Liver (tissue), 9 donors: Measurements from ENCODE around the gene PACS1. TPM values are rescaled to one million over a fixed set of nuclear protein-coding genes. Genes with fewer than 3 reads are reported as not detected.

ENCODE experiments used
- DNase-seq: peaks from one replicate; pipeline ENCODE4 v3.0.0-alpha.2; 2017; ENCODE audit warnings: low spot score
- H3K27ac ChIP-seq, 2 donors: one replicate each; pipeline ENCODE4 v1.7.0; 2013; ENCODE audit warnings: inconsistent platforms in 2 of 2, low read length in 2 of 2, control low read depth in 1 of 2, low read depth in 1 of 2, mild to moderate bottlenecking in 1 of 2
- H3K27me3 ChIP-seq, 4 donors: one replicate each; pipeline versions ENCODE4 v1.6.1 to v1.7.0; 2013; ENCODE audit warnings: low read length in 3 of 4, inconsistent platforms in 1 of 4, mild to moderate bottlenecking in 1 of 4, moderate library complexity in 1 of 4; ENCODE audit not compliant: control insufficient read depth in 4 of 4, insufficient read depth in 4 of 4
- H3K36me3 ChIP-seq, 4 donors: one replicate each; pipeline versions ENCODE4 v1.6.1 to v1.7.0; 2013; ENCODE audit warnings: low read length in 3 of 4, mild to moderate bottlenecking in 3 of 4, low read depth in 1 of 4, moderate library complexity in 1 of 4; ENCODE audit not compliant: control insufficient read depth in 4 of 4, insufficient read depth in 3 of 4
- H3K4me1 ChIP-seq, 4 donors: one replicate each; pipeline versions ENCODE4 v1.6.1 to v1.7.0; 2013; ENCODE audit warnings: low read length in 3 of 4, mild to moderate bottlenecking in 3 of 4, moderate library complexity in 1 of 4; ENCODE audit not compliant: control insufficient read depth in 4 of 4, insufficient read depth in 4 of 4
- H3K4me3 ChIP-seq, 3 donors: one replicate each; pipeline versions ENCODE4 v1.6.1 to v1.7.0; 2013; ENCODE audit warnings: low read length in 3 of 3, control low read depth in 1 of 3, low read depth in 1 of 3, mild to moderate bottlenecking in 1 of 3
- H3K9ac ChIP-seq, 2 donors: one replicate each; pipeline ENCODE4 v1.7.0; 2013; ENCODE audit warnings: low read length in 2 of 2, mild to moderate bottlenecking in 2 of 2, moderate library complexity in 2 of 2, control low read depth in 1 of 2, low read depth in 1 of 2
- H3K9me3 ChIP-seq, 4 donors: one replicate each; pipeline versions ENCODE4 v1.6.1 to v1.7.0; 2013; ENCODE audit warnings: low read length in 3 of 4; ENCODE audit not compliant: control insufficient read depth in 4 of 4
- EGR1 ChIP-seq, 2 donors: IDR thresholded peaks; 2 replicates each; pipeline ENCODE4 v1.6.1; 2016 to 2018; ENCODE audit warnings: antibody characterized with exemption in 2 of 2, low read depth in 2 of 2
- FOXA1 ChIP-seq: IDR thresholded peaks from 2 replicates; pipeline ENCODE4 v1.6.1; 2016; ENCODE audit warnings: antibody characterized with exemption
- FOXA2 ChIP-seq: IDR thresholded peaks from 2 replicates; pipeline ENCODE4 v1.6.1; 2016; ENCODE audit warnings: antibody characterized with exemption
- GABPA ChIP-seq, 2 donors: IDR thresholded peaks in 1 of 2; conservative IDR thresholded peaks in 1 of 2; 2 replicates each; pipeline ENCODE4 v1.6.1; 2016; ENCODE audit warnings: antibody characterized with exemption in 2 of 2, mild to moderate bottlenecking in 1 of 2, moderate library complexity in 1 of 2
- HNF4A ChIP-seq, 2 donors: conservative IDR thresholded peaks; 2 replicates each; pipeline ENCODE4 v1.6.1; 2016; ENCODE audit warnings: antibody characterized with exemption in 2 of 2, mild to moderate bottlenecking in 2 of 2
- HNF4G ChIP-seq: IDR thresholded peaks from 2 replicates; pipeline ENCODE4 v1.6.1; 2016; ENCODE audit warnings: antibody characterized with exemption
- JUND ChIP-seq, 2 donors: IDR thresholded peaks; 2 replicates each; pipeline ENCODE4 v1.6.1; 2016; ENCODE audit warnings: antibody characterized with exemption in 2 of 2
- NR2F2 ChIP-seq: IDR thresholded peaks from 2 replicates; pipeline ENCODE4 v1.6.1; 2016; ENCODE audit warnings: antibody characterized with exemption
- RAD21 ChIP-seq, 2 donors: IDR thresholded peaks; 2 replicates each; pipeline ENCODE4 v1.6.1; 2016; ENCODE audit warnings: antibody characterized with exemption in 2 of 2, mild to moderate bottlenecking in 2 of 2
- RXRA ChIP-seq, 2 donors: IDR thresholded peaks; 2 replicates each; pipeline ENCODE4 v1.6.1; 2017 to 2018; ENCODE audit warnings: antibody characterized with exemption in 2 of 2, mild to moderate bottlenecking in 1 of 2
- SP1 ChIP-seq: IDR thresholded peaks from 2 replicates; pipeline ENCODE4 v1.6.1; 2018; ENCODE audit warnings: antibody characterized with exemption, mild to moderate bottlenecking
- TAF1 ChIP-seq: conservative IDR thresholded peaks from 2 replicates; pipeline ENCODE4 v1.6.1; 2016; ENCODE audit warnings: antibody characterized with exemption, mild to moderate bottlenecking
- YY1 ChIP-seq: IDR thresholded peaks from 2 replicates; pipeline ENCODE4 v1.6.1; 2016; ENCODE audit warnings: antibody characterized with exemption, mild to moderate bottlenecking
- WGBS: extraction: QIAGEN DNeasy Blood & Tissue Kit; methylation state at CpG from one replicate; pipeline ENCODE4 v1.1.7; 2013; 5-methylcytosine and 5-hydroxymethylcytosine counted together
- polyA plus RNA-seq, 2 donors: library from polyadenylated mRNA; stranded (reverse) in 1 of 2; unstranded in 1 of 2; fragments of 200-250 nt in 1 of 2; fragments of >200 nt in 1 of 2; fragmentation: Nextera tagmentation in 1 of 2; extraction: Ambion mirVana in 1 of 2; gene quantifications; one replicate each; pipeline versions ENCODE4 v1.2.1 to v1.2.3, GENCODE V29; 2013 to 2015
- total RNA-seq, 2 donors: library from RNA; depleted of rRNA; stranded (reverse); fragments of >200 nt; gene quantifications; one replicate each; pipeline ENCODE4 v1.2.3, GENCODE V29; 2014
- TF ChIP-seq, protein P1 (sequence below): fragments of 150-350 bp; IDR thresholded peaks from 2 replicates; pipeline ENCODE4 v1.5.1; 2017; ENCODE audit warnings: improper control_type of control experiment, low read depth, low read length; ENCODE audit not compliant: missing input control
- TF ChIP-seq, protein P2 (sequence below): IDR thresholded peaks from 2 replicates; pipeline ENCODE4 v1.6.1; 2016; ENCODE audit warnings: antibody characterized with exemption
- TF ChIP-seq, protein P3 (sequence below): IDR thresholded peaks from 2 replicates; pipeline ENCODE4 v1.6.1; 2016; ENCODE audit warnings: antibody characterized with exemption
- TF ChIP-seq, protein P4 (sequence below): IDR thresholded peaks from 2 replicates; pipeline ENCODE4 v1.6.1; 2016; ENCODE audit warnings: antibody characterized with exemption, mild to moderate bottlenecking
- TF ChIP-seq, protein P5 (sequence below): IDR thresholded peaks from 2 replicates; pipeline ENCODE4 v1.6.1; 2016; ENCODE audit warnings: antibody characterized with exemption
- donor health status: healthy.
- donor health status: healthy.
- donor health status: healthy.
- donor health status: healthy.
- donor health status: healthy.

The PACS1 gene
- total and polyA plus RNA-seq, 4 donors, result 2.7 to 9.1 (median 7.3) TPM

DNA sequence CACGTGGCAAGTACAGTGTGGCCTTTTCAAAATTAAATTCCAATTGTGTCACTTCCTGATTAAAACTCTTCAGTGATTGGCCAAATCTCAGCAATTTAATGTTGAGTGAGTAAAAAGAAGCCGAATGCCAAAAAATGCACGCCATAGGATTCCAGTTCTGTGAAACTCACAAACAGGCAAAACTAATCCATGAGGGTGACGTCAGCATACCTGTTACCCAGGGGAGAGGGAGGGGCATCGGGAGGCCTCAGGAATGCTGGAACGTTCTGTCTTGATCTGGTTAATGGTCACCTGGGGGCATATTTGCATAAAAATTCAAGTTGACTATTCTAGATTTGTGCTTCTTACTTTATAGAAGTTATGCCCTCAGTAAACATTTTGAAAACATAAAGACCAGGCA, 158.4 kb downstream of the PACS1 start:
- Histone ChIP-seq H3K27ac (no peak overlapping the region), H3K9me3 (no peaks in the 10 kb centered on the region)
- DNase-seq, result no peak

More for the DNA sequence above, 158.4 kb downstream of the PACS1 start:
- H3K9ac ChIP-seq, result no peak overlapping the region
- WGBS, result 87% methylated on average over 6 of the region's 6 CpGs
- no peak overlapping the region for H3K4me3 ChIP-seq
- H3K4me1 ChIP-seq, result no peaks in the 10 kb centered on the region
- no peaks in the 10 kb centered on the region for H3K27me3 ChIP-seq
- TF ChIP-seq EGR1 (IDR thresholded peaks at IDR 0.05; ENCODE audit: low read depth in 2 of 2) (no peak), RAD21 (IDR thresholded peaks at IDR 0.05) (no peak), SP1 (no peak), HNF4G (no peak), GABPA (IDR thresholded peaks at IDR 0.05 in 1 of 2, conservative IDR thresholded peaks at IDR 0.05 in 1 of 2) (no peak), RXRA (IDR thresholded peaks at IDR 0.05) (no peak), FOXA1 (no peak), HNF4A (conservative IDR thresholded peaks at IDR 0.05) (no peak), NR2F2 (no peak), JUND (IDR thresholded peaks at IDR 0.05) (no peak), YY1 (no peak), FOXA2 (no peak), TAF1 (no peak)
- TF ChIP-seq, protein P1, sequence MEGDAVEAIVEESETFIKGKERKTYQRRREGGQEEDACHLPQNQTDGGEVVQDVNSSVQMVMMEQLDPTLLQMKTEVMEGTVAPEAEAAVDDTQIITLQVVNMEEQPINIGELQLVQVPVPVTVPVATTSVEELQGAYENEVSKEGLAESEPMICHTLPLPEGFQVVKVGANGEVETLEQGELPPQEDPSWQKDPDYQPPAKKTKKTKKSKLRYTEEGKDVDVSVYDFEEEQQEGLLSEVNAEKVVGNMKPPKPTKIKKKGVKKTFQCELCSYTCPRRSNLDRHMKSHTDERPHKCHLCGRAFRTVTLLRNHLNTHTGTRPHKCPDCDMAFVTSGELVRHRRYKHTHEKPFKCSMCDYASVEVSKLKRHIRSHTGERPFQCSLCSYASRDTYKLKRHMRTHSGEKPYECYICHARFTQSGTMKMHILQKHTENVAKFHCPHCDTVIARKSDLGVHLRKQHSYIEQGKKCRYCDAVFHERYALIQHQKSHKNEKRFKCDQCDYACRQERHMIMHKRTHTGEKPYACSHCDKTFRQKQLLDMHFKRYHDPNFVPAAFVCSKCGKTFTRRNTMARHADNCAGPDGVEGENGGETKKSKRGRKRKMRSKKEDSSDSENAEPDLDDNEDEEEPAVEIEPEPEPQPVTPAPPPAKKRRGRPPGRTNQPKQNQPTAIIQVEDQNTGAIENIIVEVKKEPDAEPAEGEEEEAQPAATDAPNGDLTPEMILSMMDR, result no peak
- TF ChIP-seq, protein P2, sequence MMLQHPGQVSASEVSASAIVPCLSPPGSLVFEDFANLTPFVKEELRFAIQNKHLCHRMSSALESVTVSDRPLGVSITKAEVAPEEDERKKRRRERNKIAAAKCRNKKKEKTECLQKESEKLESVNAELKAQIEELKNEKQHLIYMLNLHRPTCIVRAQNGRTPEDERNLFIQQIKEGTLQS, result no peak
- TF ChIP-seq, protein P3, sequence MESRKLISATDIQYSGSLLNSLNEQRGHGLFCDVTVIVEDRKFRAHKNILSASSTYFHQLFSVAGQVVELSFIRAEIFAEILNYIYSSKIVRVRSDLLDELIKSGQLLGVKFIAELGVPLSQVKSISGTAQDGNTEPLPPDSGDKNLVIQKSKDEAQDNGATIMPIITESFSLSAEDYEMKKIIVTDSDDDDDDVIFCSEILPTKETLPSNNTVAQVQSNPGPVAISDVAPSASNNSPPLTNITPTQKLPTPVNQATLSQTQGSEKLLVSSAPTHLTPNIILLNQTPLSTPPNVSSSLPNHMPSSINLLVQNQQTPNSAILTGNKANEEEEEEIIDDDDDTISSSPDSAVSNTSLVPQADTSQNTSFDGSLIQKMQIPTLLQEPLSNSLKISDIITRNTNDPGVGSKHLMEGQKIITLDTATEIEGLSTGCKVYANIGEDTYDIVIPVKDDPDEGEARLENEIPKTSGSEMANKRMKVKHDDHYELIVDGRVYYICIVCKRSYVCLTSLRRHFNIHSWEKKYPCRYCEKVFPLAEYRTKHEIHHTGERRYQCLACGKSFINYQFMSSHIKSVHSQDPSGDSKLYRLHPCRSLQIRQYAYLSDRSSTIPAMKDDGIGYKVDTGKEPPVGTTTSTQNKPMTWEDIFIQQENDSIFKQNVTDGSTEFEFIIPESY, result no peak
- TF ChIP-seq, protein P4, sequence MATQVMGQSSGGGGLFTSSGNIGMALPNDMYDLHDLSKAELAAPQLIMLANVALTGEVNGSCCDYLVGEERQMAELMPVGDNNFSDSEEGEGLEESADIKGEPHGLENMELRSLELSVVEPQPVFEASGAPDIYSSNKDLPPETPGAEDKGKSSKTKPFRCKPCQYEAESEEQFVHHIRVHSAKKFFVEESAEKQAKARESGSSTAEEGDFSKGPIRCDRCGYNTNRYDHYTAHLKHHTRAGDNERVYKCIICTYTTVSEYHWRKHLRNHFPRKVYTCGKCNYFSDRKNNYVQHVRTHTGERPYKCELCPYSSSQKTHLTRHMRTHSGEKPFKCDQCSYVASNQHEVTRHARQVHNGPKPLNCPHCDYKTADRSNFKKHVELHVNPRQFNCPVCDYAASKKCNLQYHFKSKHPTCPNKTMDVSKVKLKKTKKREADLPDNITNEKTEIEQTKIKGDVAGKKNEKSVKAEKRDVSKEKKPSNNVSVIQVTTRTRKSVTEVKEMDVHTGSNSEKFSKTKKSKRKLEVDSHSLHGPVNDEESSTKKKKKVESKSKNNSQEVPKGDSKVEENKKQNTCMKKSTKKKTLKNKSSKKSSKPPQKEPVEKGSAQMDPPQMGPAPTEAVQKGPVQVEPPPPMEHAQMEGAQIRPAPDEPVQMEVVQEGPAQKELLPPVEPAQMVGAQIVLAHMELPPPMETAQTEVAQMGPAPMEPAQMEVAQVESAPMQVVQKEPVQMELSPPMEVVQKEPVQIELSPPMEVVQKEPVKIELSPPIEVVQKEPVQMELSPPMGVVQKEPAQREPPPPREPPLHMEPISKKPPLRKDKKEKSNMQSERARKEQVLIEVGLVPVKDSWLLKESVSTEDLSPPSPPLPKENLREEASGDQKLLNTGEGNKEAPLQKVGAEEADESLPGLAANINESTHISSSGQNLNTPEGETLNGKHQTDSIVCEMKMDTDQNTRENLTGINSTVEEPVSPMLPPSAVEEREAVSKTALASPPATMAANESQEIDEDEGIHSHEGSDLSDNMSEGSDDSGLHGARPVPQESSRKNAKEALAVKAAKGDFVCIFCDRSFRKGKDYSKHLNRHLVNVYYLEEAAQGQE, result no peak
- TF ChIP-seq, protein P5, sequence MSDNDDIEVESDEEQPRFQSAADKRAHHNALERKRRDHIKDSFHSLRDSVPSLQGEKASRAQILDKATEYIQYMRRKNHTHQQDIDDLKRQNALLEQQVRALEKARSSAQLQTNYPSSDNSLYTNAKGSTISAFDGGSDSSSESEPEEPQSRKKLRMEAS, result no peak
- peaks cover 3 to 18% (median 8%) of the 10 kb centered on the region in 4 donors for H3K36me3 ChIP-seq
